ENCODE measurements around the gene TAOK3. TPM values are rescaled to one million over a fixed set of nuclear protein-coding genes. Genes with fewer than 3 reads are reported as not detected.
A peak's percentile ranks its signal among the peaks of the same experiment; 100 is the strongest.

TAOK3 gene
- polyA plus RNA-seq, 1 experiment = 56.4 TPM

DNA sequence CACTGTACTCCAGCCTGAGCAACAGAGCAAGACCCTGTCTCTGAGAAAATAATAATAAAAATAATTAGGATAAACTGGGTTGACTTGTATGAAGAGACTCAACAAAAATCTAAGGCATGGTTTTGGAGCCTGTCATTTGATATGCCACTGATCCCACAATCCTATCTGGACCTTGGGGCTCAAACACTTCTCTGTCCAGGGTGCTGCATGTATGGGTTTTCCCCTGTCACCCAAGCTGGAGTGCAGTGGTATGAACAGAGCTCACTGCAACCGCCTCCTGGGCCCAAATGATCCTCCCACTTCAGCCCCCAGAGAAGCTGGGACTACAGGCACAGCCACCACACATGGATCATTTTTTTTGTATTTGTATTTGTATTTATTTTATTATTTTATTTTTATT is 263.6 kb downstream of the TAOK3 start:
- H3K4me3 ChIP-seq (ENCODE audit: low read depth, low read length) = no peak overlapping the region
- POLR2A ChIA-PET = no interaction called here
- no peak for DNase-seq (ENCODE audit: low read depth, low spot score)
- TF ChIP-seq, protein P1, sequence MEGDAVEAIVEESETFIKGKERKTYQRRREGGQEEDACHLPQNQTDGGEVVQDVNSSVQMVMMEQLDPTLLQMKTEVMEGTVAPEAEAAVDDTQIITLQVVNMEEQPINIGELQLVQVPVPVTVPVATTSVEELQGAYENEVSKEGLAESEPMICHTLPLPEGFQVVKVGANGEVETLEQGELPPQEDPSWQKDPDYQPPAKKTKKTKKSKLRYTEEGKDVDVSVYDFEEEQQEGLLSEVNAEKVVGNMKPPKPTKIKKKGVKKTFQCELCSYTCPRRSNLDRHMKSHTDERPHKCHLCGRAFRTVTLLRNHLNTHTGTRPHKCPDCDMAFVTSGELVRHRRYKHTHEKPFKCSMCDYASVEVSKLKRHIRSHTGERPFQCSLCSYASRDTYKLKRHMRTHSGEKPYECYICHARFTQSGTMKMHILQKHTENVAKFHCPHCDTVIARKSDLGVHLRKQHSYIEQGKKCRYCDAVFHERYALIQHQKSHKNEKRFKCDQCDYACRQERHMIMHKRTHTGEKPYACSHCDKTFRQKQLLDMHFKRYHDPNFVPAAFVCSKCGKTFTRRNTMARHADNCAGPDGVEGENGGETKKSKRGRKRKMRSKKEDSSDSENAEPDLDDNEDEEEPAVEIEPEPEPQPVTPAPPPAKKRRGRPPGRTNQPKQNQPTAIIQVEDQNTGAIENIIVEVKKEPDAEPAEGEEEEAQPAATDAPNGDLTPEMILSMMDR (IDR thresholded peaks at IDR 0.05; ENCODE audit: low read depth, low read length) = no peak
- no peak overlapping the region for H3K27ac ChIP-seq (ENCODE audit: low read depth, low read length)
- CTCF ChIA-PET = interaction anchor here (1.4 kb wide), 1 partner anchor 12 kb away, joined by 6 read pairs; no protein-coding TSS in a partner anchor
- H3K9me3 ChIP-seq (ENCODE audit: control insufficient read depth, insufficient read depth, low read length) = no peaks in the 10 kb centered on the region
- H3K27me3 ChIP-seq (ENCODE audit: control insufficient read depth, insufficient read depth, low read length) = no peaks in the 10 kb centered on the region

DNA sequence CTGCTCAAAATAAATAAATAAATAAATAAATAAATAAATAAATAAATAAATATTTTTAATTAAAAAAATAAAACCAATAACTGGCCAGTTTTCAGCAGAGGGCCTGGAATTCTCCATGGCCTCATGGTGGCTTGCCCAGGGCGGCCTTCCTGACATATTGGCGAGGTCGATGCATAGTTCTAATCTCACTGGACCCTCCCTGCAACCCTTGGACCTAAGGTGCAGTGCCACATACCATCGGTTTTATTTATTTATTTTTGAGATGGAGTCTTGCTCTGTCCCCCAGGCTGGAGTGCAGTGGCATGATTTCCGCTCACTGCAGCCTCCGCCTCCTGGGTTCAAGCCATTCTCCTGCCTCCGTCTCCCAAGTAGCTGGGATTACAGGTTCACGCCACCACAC is 265.0 kb downstream of the TAOK3 start:
- Histone ChIP-seq H3K27me3 (ENCODE audit: control insufficient read depth, insufficient read depth, low read length) (no peaks in the 10 kb centered on the region), H3K27ac (ENCODE audit: low read depth, low read length) (no peak overlapping the region), H3K9me3 (ENCODE audit: control insufficient read depth, insufficient read depth, low read length) (no peaks in the 10 kb centered on the region; the same call in 1 of the 2 replicates), H3K4me3 (ENCODE audit: low read depth, low read length) (no peak overlapping the region)
- POLR2A ChIA-PET = no interaction called here
- TF ChIP-seq, protein P1 (IDR thresholded peaks at IDR 0.05; ENCODE audit: low read depth, low read length) = no peak
- CTCF ChIA-PET = interaction anchor here (1.3 kb wide), 1 partner anchor 269 kb away, joined by 3 read pairs; no protein-coding TSS in a partner anchor
- no peak for DNase-seq (ENCODE audit: low read depth, low spot score)

DNA sequence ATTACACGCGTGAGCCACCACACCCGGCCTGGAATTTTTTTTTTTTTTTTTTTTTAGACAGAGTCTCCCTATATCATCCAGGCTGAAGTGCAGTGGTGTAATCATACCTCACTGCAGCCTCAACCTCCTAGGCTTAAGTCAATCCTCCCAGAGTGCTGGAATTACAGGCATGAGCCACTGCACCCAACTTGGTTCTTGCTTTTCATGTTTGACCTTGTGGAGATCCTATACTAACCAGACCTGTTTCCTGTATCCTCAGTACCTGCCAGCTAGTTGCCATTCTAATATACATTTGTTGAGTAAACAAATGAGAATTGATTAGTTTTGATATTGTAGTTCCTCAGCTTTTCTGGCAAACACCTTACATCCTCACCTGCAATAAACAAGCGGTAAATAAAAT is 265.7 kb downstream of the TAOK3 start:
- no peaks in the 10 kb centered on the region; the same call in 1 of the 2 replicates for H3K9me3 ChIP-seq (ENCODE audit: control insufficient read depth, insufficient read depth, low read length)
- TF ChIP-seq, protein P1 (IDR thresholded peaks at IDR 0.05; ENCODE audit: low read depth, low read length) = no peak
- ChIA-PET CTCF (interaction anchor here (1.3 kb wide), 1 partner anchor 270 kb away, joined by 3 read pairs; no protein-coding TSS in a partner anchor), POLR2A (no interaction called here)
- no peak overlapping the region for H3K4me3 ChIP-seq (ENCODE audit: low read depth, low read length)
- DNase-seq (ENCODE audit: low read depth, low spot score) = no peak
- H3K27me3 ChIP-seq (ENCODE audit: control insufficient read depth, insufficient read depth, low read length) = no peaks in the 10 kb centered on the region
- no peak overlapping the region for H3K27ac ChIP-seq (ENCODE audit: low read depth, low read length)

DNA sequence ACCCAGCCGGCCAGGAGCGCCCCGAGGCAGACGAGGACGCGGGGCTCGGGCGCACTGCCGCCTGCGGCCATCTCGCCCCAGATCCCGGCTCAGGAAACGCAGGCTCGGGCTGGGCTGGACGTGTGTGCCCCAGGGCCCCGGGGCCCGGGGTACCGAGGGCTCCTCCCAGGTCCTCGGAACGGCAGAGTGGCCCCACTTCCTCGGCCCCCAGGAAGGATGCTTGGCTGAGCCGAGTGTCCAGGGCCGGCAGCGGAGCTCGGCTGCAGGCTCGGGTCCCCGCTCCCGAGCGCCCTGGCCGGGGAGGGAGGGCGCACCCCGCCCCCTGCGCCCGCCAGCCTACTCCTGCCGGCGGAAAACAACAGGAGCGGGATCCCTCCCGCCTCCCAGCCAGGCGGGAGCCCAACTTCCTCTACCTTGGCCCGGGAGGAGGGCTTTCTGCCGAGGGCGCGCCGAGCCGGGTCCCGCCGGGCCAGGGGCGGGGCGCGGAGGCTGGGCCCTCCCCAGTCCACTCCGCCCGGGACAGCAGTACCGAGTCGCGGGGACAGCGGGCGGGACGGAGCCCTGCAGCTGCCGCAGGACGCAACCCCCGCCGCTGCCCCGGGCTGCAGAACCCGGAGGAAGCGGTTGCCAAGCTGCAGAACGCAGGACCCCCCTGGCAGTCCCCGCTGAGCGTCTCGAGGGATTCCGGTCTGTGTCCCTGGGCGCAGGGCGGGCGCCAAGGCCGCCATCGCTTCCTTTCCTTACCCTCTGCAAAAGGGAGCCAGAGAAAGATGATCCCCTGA is 268.9 kb downstream of the TAOK3 start, which contains the start of gene VSIG10:
VSIG10 (minus strand) TSS at position 411 of the 782 bp plus-strand sequence; CDS start at position 71, 340 bp downstream.
- ChIA-PET CTCF (interaction anchor here (1.4 kb wide), 1 partner anchor 18 kb away, joined by 7 read pairs; no protein-coding TSS in a partner anchor), POLR2A (interaction anchor here (0.6 to 1.4 kb wide), 2 partner anchors 27 to 42 kb away, joined by 3 to 5 read pairs; no protein-coding TSS in a partner anchor)
- TF ChIP-seq, protein P1 (IDR thresholded peaks at IDR 0.05; ENCODE audit: low read depth, low read length) = peak; percentile 9; the same call in 1 of the 2 replicates
- peak within 1 kb of the TSS; percentile 68 for H3K27ac ChIP-seq (ENCODE audit: low read depth, low read length)
- peak within 1 kb of the TSS; percentile 75 for H3K4me3 ChIP-seq (ENCODE audit: low read depth, low read length)
- H3K27me3 ChIP-seq (ENCODE audit: control insufficient read depth, insufficient read depth, low read length) = no peaks in the 10 kb centered on the region
- no peak for DNase-seq (ENCODE audit: low read depth, low spot score)
- no peaks in the 10 kb centered on the region; the same call in 1 of the 2 replicates for H3K9me3 ChIP-seq (ENCODE audit: control insufficient read depth, insufficient read depth, low read length)

DNA sequence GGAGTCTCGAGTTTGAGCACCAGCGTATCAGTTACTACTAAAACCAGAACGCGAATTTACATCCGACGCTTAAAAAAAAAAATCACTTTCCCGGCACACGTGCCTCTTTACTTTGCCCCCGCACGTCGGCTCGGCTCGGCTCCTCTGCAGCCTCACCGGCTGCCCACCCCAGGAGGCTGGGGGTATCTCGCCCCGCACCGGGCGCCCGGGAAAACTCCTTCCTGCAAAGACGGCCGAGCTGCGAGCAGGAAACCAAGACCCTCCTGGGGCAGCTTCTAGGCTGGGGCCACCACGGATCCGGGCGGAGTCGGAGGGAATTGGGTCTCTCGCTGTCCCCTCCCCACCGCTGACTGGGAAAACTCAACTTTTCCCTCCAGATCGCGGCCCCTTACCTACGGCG is 269.5 kb downstream of the TAOK3 start:
- TF ChIP-seq, protein P1 (IDR thresholded peaks at IDR 0.05; ENCODE audit: low read depth, low read length) = no peak
- ChIA-PET POLR2A (interaction anchor here (1.4 kb wide), 1 partner anchor 41 kb away, joined by 3 read pairs; no protein-coding TSS in a partner anchor), CTCF (no interaction called here)
- Histone ChIP-seq H3K27me3 (ENCODE audit: control insufficient read depth, insufficient read depth, low read length) (no peaks in the 10 kb centered on the region), H3K27ac (ENCODE audit: low read depth, low read length) (peak overlapping the region; percentile 11), H3K9me3 (ENCODE audit: control insufficient read depth, insufficient read depth, low read length) (no peaks in the 10 kb centered on the region; the same call in 1 of the 2 replicates), H3K4me3 (ENCODE audit: low read depth, low read length) (peak overlapping the region; percentile 75)
- no peak for DNase-seq (ENCODE audit: low read depth, low spot score)
